Daoy (cell line): ENCODE results near the gene TCF4. TPM values are rescaled to one million over a fixed set of nuclear protein-coding genes. Genes with fewer than 3 reads are reported as not detected.

Source experiments
- DNase-seq: peaks from one replicate; pipeline ENCODE4 v3.0.0-alpha.2; 2015; ENCODE audit warnings: low read depth
- total RNA-seq: library from RNA; depleted of rRNA; stranded (reverse); fragments of >200 nt; shearing (Covaris generic); gene quantifications from 2 replicates; pipeline ENCODE4 v1.2.3, GENCODE V29; 2014

TCF4 gene
- total RNA-seq, 1 experiment from 2014 or later, result 24.1 TPM

DNA sequence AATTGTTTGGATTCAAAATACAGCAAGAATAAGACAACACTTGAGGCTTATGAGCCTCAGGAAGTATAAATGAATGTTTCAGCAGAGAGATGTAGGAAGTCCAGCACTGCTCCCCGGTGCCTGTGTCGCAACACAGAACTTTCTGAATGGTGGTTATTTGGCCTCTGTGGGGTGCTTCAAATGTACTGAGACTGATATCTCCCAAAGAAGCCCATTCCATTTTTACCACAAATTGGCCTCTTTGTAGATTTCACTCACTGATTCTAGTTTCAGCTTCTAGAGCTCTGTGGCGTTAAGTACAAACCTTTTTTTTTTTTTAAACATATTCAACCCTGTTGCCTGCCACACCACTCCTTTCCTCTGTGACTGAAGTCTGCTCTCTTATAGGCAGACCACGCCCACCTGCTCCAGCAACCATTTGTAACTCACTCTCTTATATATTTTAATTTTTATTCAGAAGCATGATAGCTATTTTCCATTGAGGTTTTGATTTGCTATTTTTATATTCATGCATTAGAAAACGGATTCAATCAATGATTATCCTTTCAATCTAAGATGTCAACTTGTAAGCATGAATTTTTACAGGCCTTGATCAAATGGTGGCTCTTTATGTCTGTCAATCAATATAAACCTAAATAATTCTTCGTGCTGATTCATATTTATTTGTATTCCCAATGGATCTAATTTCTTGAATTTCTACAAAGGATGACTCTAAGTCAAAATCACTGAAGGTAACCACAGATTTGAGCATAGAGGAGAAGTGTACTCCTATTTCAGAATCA, 351.7 kb downstream of the TCF4 start:
- DNase-seq, result no peak

DNA sequence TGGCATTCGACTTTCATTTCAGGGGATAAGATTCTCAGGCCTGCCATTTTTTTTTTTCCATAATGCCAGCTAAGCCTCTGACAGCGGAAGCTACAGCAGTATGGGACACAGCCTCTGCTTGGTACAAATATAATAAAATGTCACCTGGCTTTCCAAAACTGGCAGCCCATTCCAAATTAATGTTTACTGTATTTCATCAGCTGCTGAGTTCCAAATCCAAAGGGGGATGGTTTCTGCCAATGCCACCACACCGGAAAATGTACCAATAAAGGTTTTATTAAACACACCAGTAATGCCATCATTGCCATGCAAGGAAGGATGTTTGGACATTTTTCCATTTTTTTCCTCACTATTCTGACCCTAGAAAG, 352.9 kb downstream of the TCF4 start:
- DNase-seq, result no peak

- DNase-seq, result peak; percentile 67
Observed at GRCh38 chr18:55234366-55235093, 353.5 kb downstream of the TCF4 start.

DNA sequence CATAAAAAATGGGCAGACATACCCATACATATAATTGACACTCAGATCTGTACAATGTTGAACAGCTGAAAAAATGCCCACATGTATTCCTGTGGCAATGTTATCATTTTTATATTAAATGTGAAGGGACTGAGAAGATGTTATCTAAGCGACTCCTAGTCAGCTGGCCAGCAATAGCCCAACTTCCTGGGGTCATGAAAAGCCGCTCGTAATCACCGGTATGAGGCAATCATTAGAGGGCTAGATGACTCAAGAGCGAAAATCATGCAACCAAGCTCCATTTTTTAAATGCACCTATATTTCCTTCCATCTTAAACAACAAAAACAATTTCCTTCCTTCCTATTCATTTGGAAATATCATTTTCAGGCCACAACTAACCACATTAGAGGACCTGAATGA, 354.1 kb downstream of the TCF4 start:
- DNase-seq, result no peak

- no peak for DNase-seq
Observed at GRCh38 chr18:55232506-55232905, 355.5 kb downstream of the TCF4 start.

- DNase-seq, result no peak
Observed at GRCh38 chr18:55229682-55230081, 358.3 kb downstream of the TCF4 start.

DNA sequence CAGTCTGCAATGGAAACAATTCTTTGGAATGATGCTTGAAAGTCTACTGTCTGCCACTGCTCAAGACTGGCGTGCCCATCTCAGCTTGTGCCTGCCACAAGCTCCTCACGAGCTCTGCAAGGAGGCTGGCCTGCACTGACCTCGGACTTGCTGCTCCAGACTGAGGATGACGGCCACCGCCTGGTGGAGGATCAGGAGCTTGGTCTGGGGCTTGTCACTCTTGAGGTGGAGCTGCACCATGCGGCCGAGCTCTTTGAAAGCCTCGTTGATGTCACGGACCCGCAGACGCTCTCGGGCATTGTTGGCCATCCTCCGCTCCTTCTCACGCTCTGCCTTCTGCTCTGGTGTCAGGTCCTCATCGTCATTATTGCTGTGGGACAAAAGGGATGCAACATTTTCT, 359.3 kb downstream of the TCF4 start:
- DNase-seq, result no peak

- DNase-seq, result no peak
Observed at GRCh38 chr18:55228191-55228590, 359.8 kb downstream of the TCF4 start.

GRCh38 chr18:55227771-55228170, 360.2 kb downstream of the TCF4 start:
- DNase-seq, result no peak

DNA sequence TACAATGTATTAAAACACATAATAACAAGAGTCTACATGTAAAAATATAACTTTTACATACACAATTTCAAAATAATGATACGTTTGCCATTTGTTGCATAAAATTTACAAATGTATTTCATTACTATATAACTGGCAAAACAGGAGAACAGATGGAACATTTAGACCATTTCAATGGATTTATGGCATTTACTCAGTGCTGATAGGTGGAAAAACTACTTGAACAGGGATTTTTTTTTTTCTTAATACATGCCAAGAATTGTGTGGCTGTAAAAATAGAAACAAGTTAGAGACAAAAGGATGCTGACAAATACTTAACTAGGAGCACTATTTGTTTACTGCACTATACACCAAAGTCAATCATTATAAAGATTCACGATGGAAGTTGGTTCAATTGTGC, 361.9 kb downstream of the TCF4 start:
- DNase-seq, result no peak

- no peak for DNase-seq
Observed at GRCh38 chr18:55224086-55224625, 363.8 kb downstream of the TCF4 start.

- no peak for DNase-seq
Observed at GRCh38 chr18:55221622-55222021, 366.4 kb downstream of the TCF4 start.

DNA sequence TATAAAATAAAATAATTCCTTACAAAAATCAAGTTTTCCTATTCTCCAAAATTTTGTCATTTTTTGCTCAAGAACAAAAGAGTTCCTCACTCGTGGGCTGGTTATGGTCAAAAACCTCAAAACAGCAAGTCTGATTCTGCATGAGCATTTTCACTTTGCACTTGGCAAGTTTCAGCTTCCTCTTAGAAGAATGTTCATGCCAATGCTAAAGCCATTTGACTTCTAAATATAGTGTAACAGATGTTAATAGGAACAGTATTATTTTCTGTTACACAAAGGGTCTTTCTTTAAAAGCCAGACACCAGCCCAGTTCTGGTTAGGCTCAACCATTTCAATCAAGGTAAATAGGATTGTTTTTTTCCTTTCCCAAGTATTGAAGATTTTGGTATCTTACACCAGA, 367.5 kb downstream of the TCF4 start:
- DNase-seq, result no peak

DNA sequence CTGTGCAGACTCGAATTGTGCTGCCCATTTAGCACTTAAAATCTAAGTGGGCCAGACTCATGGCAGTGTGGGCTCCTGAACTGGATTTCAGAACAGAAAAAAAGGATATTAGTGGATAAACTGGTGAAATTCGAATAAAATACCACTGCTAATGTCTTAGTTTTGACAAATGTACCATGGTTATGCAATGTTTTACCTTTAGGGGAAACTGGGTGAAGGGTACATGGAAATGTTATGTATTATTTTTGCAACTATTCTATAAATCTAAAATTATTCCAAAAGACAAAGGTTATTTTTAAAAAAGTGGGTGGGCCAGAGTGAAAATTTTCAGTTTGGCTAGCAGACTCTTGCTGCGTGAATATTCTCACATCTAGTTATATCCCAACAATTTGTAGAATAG, 368.2 kb downstream of the TCF4 start:
- DNase-seq, result no peak

GRCh38 chr18:55219059-55219458, 368.9 kb downstream of the TCF4 start:
- no peak for DNase-seq

DNA sequence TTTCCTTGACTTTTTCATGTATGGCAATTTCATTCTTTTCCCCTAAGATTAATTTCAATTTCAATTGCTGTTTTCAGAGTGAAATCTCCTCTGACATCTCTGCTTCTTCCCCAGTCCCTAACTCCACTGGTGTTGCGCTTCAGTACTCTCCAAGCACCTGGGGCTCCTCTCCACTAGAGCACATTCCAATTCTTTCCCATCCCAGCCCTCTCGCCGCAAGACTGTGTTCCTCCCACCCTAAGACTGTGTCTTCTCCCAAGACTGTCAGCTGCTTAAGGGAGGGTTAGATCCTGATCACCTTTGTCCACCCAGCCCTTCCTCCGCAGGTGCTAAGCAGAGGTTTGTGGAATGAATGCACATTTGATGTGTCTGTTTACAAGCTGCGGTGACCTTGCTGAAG, 373.0 kb downstream of the TCF4 start:
- DNase-seq, result no peak

DNA sequence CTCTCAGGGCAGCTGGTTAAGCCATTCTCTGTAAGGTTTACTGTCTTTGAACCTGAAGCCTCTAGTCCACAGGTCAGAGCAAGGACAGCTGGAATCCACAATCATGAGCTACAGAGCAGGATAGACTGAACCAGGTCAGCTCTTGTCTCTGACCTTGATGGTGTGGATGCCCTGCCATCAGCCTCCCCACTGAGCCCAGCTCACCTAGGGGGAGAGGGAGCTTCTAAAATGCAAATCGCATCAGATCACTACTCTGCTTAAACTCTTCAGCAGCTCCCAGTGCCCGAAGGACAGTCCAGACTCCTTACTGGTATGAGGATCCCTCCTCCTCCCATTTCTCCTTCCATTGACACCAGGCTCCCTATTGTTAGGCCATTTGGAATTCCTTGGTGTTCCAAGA, 373.5 kb downstream of the TCF4 start:
- DNase-seq, result no peak

DNA sequence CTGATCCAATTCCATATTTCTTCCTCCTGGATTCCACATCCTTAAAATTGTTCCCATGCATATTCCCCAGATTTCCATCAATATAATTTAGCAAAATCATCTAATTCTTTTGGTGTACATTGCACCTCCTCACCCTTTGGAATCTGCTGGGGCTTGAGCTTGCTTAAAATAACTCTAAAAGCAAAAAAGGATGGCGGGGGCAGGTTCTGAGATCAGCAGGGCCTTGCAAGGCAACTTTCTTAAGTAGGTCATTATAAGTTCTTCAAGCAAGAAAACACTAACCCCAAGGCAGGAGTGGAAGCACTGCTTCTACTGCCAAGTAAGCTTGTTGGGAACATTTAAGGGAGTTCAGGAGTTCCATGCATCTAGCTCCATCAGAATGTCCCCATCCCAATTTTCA, 374.4 kb downstream of the TCF4 start:
- no peak for DNase-seq

- DNase-seq, result no peak
Observed at GRCh38 chr18:55206927-55207326, 381.1 kb downstream of the TCF4 start.

DNA sequence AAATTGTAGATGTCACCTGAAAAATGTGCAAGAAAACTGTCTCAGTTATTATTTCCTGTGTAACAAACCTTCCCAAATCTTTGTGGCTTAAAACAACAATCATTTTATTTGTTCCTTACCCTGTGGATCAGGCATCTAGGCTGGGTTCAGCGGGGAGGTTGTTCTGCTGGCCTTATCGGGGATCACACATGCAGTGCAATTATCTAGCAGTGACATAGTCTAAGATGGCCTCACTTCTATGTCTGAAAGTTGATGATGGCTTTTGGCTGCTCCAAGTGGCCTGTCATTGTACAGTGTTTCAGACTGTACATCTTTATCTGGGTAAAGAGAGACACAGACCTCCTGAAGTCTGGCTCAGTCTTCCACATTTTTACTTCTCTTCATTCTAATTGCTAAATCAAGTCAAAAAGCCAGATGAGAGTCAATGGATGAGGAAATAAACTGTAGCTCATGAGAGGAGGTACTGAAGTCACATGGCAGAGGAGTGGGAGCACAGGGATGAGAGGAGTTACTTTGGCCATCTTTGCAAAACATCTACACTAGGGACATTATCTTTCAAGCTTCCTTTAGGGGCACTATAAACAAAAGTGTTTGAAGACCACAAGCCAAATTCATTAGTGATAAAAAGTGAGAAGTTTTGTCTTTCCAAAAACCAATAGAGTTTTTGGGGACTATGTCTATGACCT, 385.6 kb downstream of the TCF4 start:
- DNase-seq, result no peak

DNA sequence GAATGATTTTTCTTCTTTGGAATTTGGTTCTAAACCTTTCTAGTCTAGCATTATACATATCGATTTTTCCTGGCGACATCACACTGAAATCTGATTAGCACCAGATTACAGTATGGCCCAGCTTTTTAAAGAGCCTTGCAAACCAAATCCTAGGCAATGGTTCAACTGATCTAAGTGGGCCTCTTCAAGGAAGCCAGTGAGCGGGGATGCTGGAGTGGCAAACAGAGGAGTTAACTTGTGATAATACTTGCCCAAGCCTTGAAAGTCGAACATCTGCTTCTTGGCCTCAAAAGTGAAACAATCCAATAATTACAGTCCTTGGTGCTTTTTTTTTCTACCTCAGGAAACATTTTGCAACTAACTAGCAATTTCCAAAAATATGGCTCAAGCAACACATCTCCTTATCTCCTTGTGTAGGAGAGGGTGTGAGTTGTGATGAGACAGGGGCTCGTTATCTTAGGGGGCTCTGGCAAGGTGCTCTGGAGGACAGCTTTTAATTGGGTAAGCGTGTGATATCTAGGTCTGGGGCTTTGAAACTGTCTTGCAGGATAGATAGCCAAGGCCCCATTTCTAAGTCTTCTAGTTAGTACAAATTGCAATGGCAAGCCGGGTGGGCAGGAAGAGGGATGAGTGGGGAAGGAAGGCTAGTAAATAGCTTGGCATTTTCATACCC, 388.6 kb downstream of the TCF4 start:
- DNase-seq, result no peak

DNA sequence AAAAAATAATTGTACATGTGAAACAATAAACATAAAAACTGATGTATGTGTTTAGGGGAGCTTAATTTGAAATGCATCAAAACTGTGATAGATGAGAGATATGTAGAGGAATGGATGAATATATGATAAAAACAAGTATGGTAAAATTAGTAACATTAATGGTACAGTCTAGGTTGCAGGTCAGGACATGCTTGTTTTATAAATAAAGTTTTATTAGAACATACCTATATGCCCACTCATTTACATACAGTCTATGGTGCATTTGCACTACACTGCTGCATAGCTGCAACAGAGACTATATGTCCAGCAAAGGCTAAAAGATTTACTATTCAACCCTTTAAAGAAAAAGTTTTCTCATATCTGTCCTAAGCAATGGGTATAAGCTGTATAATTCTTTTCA, 392.1 kb downstream of the TCF4 start:
- no peak for DNase-seq
